ENCODE data around the gene IGFBP3. TPM values are rescaled to one million over a fixed set of nuclear protein-coding genes. Genes with fewer than 3 reads are reported as not detected.

The IGFBP3 gene
- total RNA-seq, 4 donors from 2014 or later: 60.6 to 187 (median 104) TPM

Other genes starting within 250 kb of the IGFBP3 start
- gene CCDC201, start 48.2 kb downstream of the IGFBP3 start, total RNA-seq: not detected
- not detected for gene IGFBP1, start 32.8 kb downstream of the IGFBP3 start, total RNA-seq

Measured in esophagus muscularis mucosa (tissue), 4 donors.